MCF 10A (cell line): Measurements from ENCODE around the gene TEX19. TPM values are rescaled to one million over a fixed set of nuclear protein-coding genes. Genes with fewer than 3 reads are reported as not detected.

Experiments
- BruUV-seq: library from RNA; stranded (reverse); fragments of 400-500 nt; replicated peaks from 2 replicates; lab custom pipeline; 2021; lab: Mats Ljungman, UMichigan
- CTCF ChIA-PET: fragments of 300-600 bp; sonication (Branson Sonifier 250); formaldehyde crosslinking; extraction: SDS; loops from one replicate; lab custom pipeline; 2021; ENCODE audit warnings: antibody characterized with exemption, inconsistent platforms; lab: Yijun Ruan, JAX
- POLR2A ChIA-PET: fragments of 300-600, 350-650 bp; sonication (Branson Sonifier 250); formaldehyde crosslinking; extraction: SDS; loops from one replicate; lab custom pipeline; 2020; ENCODE audit warnings: antibody characterized with exemption, inconsistent platforms; lab: Yijun Ruan, JAX
- DNase-seq: peaks from one replicate; pipeline ENCODE4 v3.0.0-alpha.2; 2018; ENCODE audit not compliant: unreplicated experiment
- H3K27ac Mint-ChIP-seq: one replicate; pipeline ENCODE4 v1.8.0; 2022; ENCODE audit warnings: mild to moderate bottlenecking, low read depth, mixed read lengths; ENCODE audit not compliant: unreplicated experiment
- H3K27me3 Mint-ChIP-seq: one replicate; pipeline ENCODE4 v1.8.0; 2022; ENCODE audit warnings: mixed read lengths; ENCODE audit not compliant: insufficient read depth, unreplicated experiment
- H3K36me3 Mint-ChIP-seq: one replicate; pipeline ENCODE4 v1.8.0; 2022; ENCODE audit warnings: mild to moderate bottlenecking, moderate library complexity, mixed read lengths; ENCODE audit not compliant: insufficient read depth, unreplicated experiment
- H3K4me1 Mint-ChIP-seq: one replicate; pipeline ENCODE4 v1.8.0; 2022; ENCODE audit warnings: mixed read lengths; ENCODE audit not compliant: insufficient read depth, unreplicated experiment
- H3K4me3 Mint-ChIP-seq: one replicate; pipeline ENCODE4 v1.8.0; 2022; ENCODE audit warnings: mild to moderate bottlenecking, moderate library complexity, mixed read lengths; ENCODE audit not compliant: unreplicated experiment
- H3K9me3 Mint-ChIP-seq: one replicate; pipeline ENCODE4 v1.8.0; 2022; ENCODE audit warnings: mixed read lengths; ENCODE audit not compliant: unreplicated experiment
- intact Hi-C: fragments of 100-400 bp; cut with micrococcal nuclease; formaldehyde crosslinking; loops from 2 replicates; pipeline ENCODE4 v1.14.1; 2022
- total RNA-seq: library from RNA; stranded (reverse); gene quantifications from 2 replicates; pipeline ENCODE4 v1.2.3, GENCODE V29; 2022
- TF ChIP-seq, protein P1 (sequence below): fragments of 200-600 bp; IDR thresholded peaks from one replicate; pipeline ENCODE4 v1.8.0; 2022; ENCODE audit warnings: antibody characterized with exemption, mild to moderate bottlenecking; ENCODE audit not compliant: unreplicated experiment

TEX19 gene
- total RNA-seq, 1 experiment from 2014 or later, result not detected

DNA sequence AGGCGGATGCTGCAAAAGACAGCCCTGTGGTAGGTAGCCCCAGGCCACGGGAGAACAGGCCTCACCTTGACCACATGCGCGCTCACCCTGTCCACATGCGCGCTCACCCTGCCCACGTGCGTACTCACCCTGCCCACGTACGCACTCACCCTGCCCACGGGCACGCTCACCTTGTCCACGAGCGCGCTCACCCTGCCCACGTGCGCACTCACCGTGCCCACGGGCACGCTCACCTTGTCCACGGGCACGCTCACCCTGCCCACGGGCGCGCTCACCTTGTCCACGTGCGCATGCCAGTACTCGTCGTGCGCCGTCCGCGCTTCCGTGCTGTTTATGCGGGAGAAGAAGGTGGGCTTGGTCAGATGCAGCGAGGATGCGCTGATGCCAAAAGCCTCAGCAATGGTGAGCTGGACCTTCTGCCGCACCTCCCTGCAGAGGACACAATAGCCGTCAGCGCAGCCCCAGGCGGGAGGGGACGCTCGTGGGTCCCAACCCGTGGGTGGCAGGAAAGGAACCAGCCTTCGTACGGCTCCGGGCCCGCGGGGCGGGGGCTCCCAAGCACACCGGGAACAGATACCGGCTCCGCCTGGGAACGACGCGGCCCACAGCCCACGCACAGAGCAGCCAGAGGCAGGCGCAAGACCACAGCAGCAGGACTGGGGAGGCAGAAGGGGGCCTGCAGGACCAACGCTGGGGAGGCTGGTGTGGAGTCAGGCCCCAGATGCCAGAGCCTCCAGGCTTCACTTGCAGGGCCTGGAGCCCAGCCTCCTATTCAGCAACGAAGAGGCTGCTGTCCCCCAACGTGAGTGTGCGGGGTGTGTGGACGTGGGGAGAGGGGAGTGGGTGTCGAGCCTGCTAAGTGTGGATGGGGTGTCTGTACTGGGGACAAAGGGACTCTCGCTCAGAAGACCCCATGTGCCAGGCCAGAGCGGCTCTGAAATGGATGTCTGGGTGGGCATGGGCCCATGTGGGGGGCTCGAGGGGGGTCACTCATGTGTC lies 44.9 kb downstream of the TEX19 start:
- no TSS peak for BruUV-seq
- intact Hi-C loops, result no loop called here
- no peaks in the 10 kb centered on the region for H3K4me1 Mint-ChIP-seq
- ChIA-PET CTCF (no interaction called here), POLR2A (no interaction called here)
- H3K27me3 Mint-ChIP-seq, result no peaks in the 10 kb centered on the region
- H3K27ac Mint-ChIP-seq, result no peak overlapping the region
- no peak for DNase-seq
- no peak overlapping the region for H3K4me3 Mint-ChIP-seq
- peaks cover 47% of the 10 kb centered on the region for H3K36me3 Mint-ChIP-seq
- TF ChIP-seq, protein P1, sequence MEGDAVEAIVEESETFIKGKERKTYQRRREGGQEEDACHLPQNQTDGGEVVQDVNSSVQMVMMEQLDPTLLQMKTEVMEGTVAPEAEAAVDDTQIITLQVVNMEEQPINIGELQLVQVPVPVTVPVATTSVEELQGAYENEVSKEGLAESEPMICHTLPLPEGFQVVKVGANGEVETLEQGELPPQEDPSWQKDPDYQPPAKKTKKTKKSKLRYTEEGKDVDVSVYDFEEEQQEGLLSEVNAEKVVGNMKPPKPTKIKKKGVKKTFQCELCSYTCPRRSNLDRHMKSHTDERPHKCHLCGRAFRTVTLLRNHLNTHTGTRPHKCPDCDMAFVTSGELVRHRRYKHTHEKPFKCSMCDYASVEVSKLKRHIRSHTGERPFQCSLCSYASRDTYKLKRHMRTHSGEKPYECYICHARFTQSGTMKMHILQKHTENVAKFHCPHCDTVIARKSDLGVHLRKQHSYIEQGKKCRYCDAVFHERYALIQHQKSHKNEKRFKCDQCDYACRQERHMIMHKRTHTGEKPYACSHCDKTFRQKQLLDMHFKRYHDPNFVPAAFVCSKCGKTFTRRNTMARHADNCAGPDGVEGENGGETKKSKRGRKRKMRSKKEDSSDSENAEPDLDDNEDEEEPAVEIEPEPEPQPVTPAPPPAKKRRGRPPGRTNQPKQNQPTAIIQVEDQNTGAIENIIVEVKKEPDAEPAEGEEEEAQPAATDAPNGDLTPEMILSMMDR, result no peak
- H3K9me3 Mint-ChIP-seq, result no peaks in the 10 kb centered on the region

DNA sequence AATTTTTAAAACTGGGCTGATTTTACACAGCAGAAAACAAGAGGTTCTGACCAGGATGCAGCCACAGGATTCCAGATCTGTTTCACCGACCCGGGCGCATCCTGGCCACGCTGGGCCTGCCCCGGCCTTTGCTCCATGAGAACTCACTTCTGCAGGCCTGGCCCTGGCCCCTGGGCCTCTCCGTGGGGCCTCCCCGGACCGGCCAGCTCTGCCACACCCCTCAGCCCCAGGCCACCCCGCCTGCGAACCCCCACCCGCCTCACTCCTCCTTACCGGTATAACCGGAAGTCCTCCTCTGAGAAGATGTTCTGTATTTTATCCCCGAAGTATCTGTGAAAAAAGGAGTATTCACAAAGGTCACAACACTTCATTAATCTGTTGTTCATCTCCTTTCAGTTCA lies 46.0 kb downstream of the TEX19 start:
- Mint-ChIP-seq H3K9me3 (no peaks in the 10 kb centered on the region), H3K27me3 (no peaks in the 10 kb centered on the region), H3K4me3 (no peak overlapping the region), H3K4me1 (no peaks in the 10 kb centered on the region), H3K27ac (no peak overlapping the region), H3K36me3 (peaks cover 54% of the 10 kb centered on the region)
- BruUV-seq, result no TSS peak
- ChIA-PET POLR2A (no interaction called here), CTCF (interaction anchor here (0.6 kb wide), 1 partner anchor 29 kb away, joined by 3 read pairs; no protein-coding TSS in a partner anchor)
- intact Hi-C loops, result no loop called here
- TF ChIP-seq, protein P1, result no peak
- no peak for DNase-seq

DNA sequence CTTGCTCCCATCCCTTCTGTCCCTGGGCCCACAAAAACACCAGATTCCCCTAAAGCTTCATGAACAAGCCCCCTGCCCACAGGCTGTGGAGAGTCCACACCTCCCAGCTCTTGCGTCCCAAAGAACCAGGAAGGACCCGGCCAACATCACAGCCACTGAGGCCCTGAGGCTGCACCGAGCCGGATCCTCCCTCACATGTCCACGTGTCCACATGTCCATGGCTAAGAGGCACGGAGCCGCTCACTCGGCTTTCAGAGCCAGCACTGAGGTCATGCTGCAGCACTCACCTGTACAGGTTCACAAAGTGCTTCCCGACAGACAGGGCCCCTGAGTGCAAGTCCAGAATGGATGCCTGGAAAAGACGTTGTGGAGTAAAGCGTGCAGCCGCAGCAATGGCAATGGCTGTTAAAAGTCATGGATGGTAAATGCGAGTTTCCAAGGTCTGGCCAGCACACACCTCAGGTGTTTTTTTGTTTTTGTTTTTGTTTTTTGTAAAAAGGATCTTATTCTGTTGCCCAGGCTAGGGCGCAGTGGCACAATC lies 47.2 kb downstream of the TEX19 start:
- Mint-ChIP-seq H3K27me3 (no peaks in the 10 kb centered on the region), H3K27ac (no peak overlapping the region), H3K4me1 (no peaks in the 10 kb centered on the region), H3K9me3 (no peaks in the 10 kb centered on the region), H3K4me3 (no peak overlapping the region), H3K36me3 (peaks cover 46% of the 10 kb centered on the region)
- TF ChIP-seq, protein P1, result no peak
- no TSS peak for BruUV-seq
- ChIA-PET CTCF (interaction anchor here (0.6 kb wide), 2 partner anchors 128 to 170 kb away, joined by 3 to 4 read pairs; no protein-coding TSS in a partner anchor), POLR2A (no interaction called here)
- DNase-seq, result no peak
- intact Hi-C loops, result no loop called here

DNA sequence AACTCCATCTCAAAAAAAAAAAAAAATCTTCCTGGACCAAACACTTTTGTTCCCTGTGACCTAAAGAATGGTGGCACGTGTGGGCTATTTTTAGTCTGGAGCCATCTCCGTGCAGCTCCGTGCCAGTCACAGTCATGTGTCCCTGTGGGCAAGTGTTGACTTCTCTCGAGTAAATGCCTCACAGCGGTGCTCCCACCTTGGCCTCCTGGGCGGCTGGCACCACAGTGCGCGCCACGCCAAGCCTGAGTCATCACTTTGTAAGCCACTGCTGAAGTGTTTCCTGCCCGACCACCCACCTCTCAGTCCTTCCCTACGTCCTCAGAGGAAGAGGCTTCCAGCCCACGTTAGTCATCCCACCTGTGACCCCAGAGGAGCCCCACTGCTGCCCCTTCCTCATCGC lies 48.2 kb downstream of the TEX19 start:
- no peak for DNase-seq
- ChIA-PET CTCF (no interaction called here), POLR2A (no interaction called here)
- Mint-ChIP-seq H3K4me1 (no peaks in the 10 kb centered on the region), H3K27ac (no peak overlapping the region), H3K27me3 (no peaks in the 10 kb centered on the region), H3K4me3 (no peak overlapping the region), H3K9me3 (no peaks in the 10 kb centered on the region), H3K36me3 (peaks cover 37% of the 10 kb centered on the region)
- intact Hi-C loops, result no loop called here
- TF ChIP-seq, protein P1, result no peak
- BruUV-seq, result no TSS peak
